Activated naive CD8-positive, alpha-beta T cell treated with anti-CD3 and anti-CD28 coated beads, Interleukin-2, amount 50 U/mL, for 24 hours (primary cell): ENCODE measurements around the gene USP2.
A peak's percentile ranks its signal among the peaks of the same experiment; 100 is the strongest.

ENCODE experiments used
- ATAC-seq: fragments of 150-1000 bp; cut with Tn5 transposase; one replicate; pipeline ENCODE4 v1.10.0; 2021
- DNase-seq: peaks from one replicate; pipeline ENCODE4 v3.0.0; 2021
- H3K27ac Mint-ChIP-seq: one replicate; pipeline ENCODE4 v1.8.0; 2021; ENCODE audit warnings: mild to moderate bottlenecking, mixed read lengths
- H3K27me3 Mint-ChIP-seq: one replicate; pipeline ENCODE4 v1.8.0; 2021; ENCODE audit warnings: mixed read lengths
- H3K36me3 Mint-ChIP-seq: one replicate; pipeline ENCODE4 v1.8.0; 2021; ENCODE audit warnings: low read depth, mixed read lengths
- H3K4me1 Mint-ChIP-seq: one replicate; pipeline ENCODE4 v1.8.0; 2021; ENCODE audit warnings: mixed read lengths
- H3K4me3 Mint-ChIP-seq: one replicate; pipeline ENCODE4 v1.8.0; 2021; ENCODE audit warnings: mild to moderate bottlenecking, moderate library complexity, mixed read lengths
- H3K9me3 Mint-ChIP-seq: one replicate; pipeline ENCODE4 v1.8.0; 2021; ENCODE audit warnings: mixed read lengths

Gene USP2

GRCh38 chr11:119351232-119351631 lies 30.3 kb downstream of the USP2 start:
- no peak for DNase-seq
- H3K27me3 Mint-ChIP-seq: peaks cover 34% of the 10 kb centered on the region
- no peak overlapping the region for H3K27ac Mint-ChIP-seq
- H3K9me3 Mint-ChIP-seq: no peaks in the 10 kb centered on the region
- ATAC-seq: no peak
- no peaks in the 10 kb centered on the region for H3K4me1 Mint-ChIP-seq
- no peaks in the 10 kb centered on the region for H3K36me3 Mint-ChIP-seq
- no peak overlapping the region for H3K4me3 Mint-ChIP-seq

GRCh38 chr11:119350302-119350701 lies 31.2 kb downstream of the USP2 start:
- Mint-ChIP-seq H3K4me1 (no peaks in the 10 kb centered on the region), H3K4me3 (no peak overlapping the region), H3K36me3 (no peaks in the 10 kb centered on the region), H3K27me3 (peaks cover 25% of the 10 kb centered on the region), H3K27ac (no peak overlapping the region), H3K9me3 (no peaks in the 10 kb centered on the region)
- no peak for DNase-seq
- no peak for ATAC-seq

GRCh38 chr11:119347940-119348605 lies 33.4 kb downstream of the USP2 start:
- Mint-ChIP-seq H3K27me3 (peaks cover 19% of the 10 kb centered on the region), H3K27ac (no peak overlapping the region), H3K4me1 (no peaks in the 10 kb centered on the region), H3K9me3 (no peaks in the 10 kb centered on the region), H3K36me3 (no peaks in the 10 kb centered on the region), H3K4me3 (no peak overlapping the region)
- no peak for DNase-seq
- ATAC-seq: no peak

- peaks cover 16% of the 10 kb centered on the region for H3K27me3 Mint-ChIP-seq
- no peaks in the 10 kb centered on the region for H3K9me3 Mint-ChIP-seq
- DNase-seq (no peak), ATAC-seq (no peak)
- no peaks in the 10 kb centered on the region for H3K4me1 Mint-ChIP-seq
- no peaks in the 10 kb centered on the region for H3K36me3 Mint-ChIP-seq
- no peak overlapping the region for H3K27ac Mint-ChIP-seq
- no peak overlapping the region for H3K4me3 Mint-ChIP-seq
Observed at GRCh38 chr11:119347242-119347641, 34.2 kb downstream of the USP2 start.

- H3K27me3 Mint-ChIP-seq: peaks cover 17% of the 10 kb centered on the region
- ATAC-seq (no peak), DNase-seq (no peak)
- no peaks in the 10 kb centered on the region for H3K4me1 Mint-ChIP-seq
- no peaks in the 10 kb centered on the region for H3K36me3 Mint-ChIP-seq
- no peaks in the 10 kb centered on the region for H3K9me3 Mint-ChIP-seq
- no peak within 1 kb of the TSS for H3K27ac Mint-ChIP-seq
- H3K4me3 Mint-ChIP-seq: no peak within 1 kb of the TSS
Observed at GRCh38 chr11:119346605-119347004, 34.9 kb downstream of the USP2 start, which contains the start of gene MFRP. Gene MFRP, minus strand, starts transcription at chr11:119346705. Its CDS starts 192 bp downstream, at chr11:119346513.

- Mint-ChIP-seq H3K9me3 (no peaks in the 10 kb centered on the region), H3K4me3 (no peak overlapping the region), H3K4me1 (peaks cover 4% of the 10 kb centered on the region), H3K36me3 (no peaks in the 10 kb centered on the region), H3K27me3 (peaks cover 17% of the 10 kb centered on the region), H3K27ac (no peak overlapping the region)
- no peak for DNase-seq
- no peak for ATAC-seq
Observed at GRCh38 chr11:119345685-119346084, 35.8 kb downstream of the USP2 start.

- peaks cover 4% of the 10 kb centered on the region for H3K4me1 Mint-ChIP-seq
- peaks cover 18% of the 10 kb centered on the region for H3K27me3 Mint-ChIP-seq
- H3K9me3 Mint-ChIP-seq: no peaks in the 10 kb centered on the region
- no peak overlapping the region for H3K4me3 Mint-ChIP-seq
- no peaks in the 10 kb centered on the region for H3K36me3 Mint-ChIP-seq
- ATAC-seq (no peak), DNase-seq (no peak)
- no peak overlapping the region for H3K27ac Mint-ChIP-seq
Observed at GRCh38 chr11:119344291-119345010, 37.0 kb downstream of the USP2 start.

GRCh38 chr11:119343726-119344125 lies 37.8 kb downstream of the USP2 start:
- Mint-ChIP-seq H3K4me1 (peaks cover 8% of the 10 kb centered on the region), H3K27ac (no peak overlapping the region), H3K27me3 (peaks cover 25% of the 10 kb centered on the region), H3K4me3 (no peak overlapping the region), H3K9me3 (no peaks in the 10 kb centered on the region), H3K36me3 (no peaks in the 10 kb centered on the region)
- DNase-seq (no peak), ATAC-seq (no peak)

- ATAC-seq (no peak), DNase-seq (no peak)
- Mint-ChIP-seq H3K27me3 (peaks cover 31% of the 10 kb centered on the region), H3K36me3 (no peaks in the 10 kb centered on the region), H3K27ac (no peak overlapping the region), H3K4me3 (no peak overlapping the region), H3K9me3 (no peaks in the 10 kb centered on the region), H3K4me1 (peaks cover 15% of the 10 kb centered on the region)
Observed at GRCh38 chr11:119342362-119343130, 38.9 kb downstream of the USP2 start.

- H3K4me3 Mint-ChIP-seq: no peak overlapping the region
- ATAC-seq (no peak), DNase-seq (no peak)
- peaks cover 16% of the 10 kb centered on the region for H3K4me1 Mint-ChIP-seq
- H3K27me3 Mint-ChIP-seq: peaks cover 31% of the 10 kb centered on the region
- no peaks in the 10 kb centered on the region for H3K9me3 Mint-ChIP-seq
- H3K27ac Mint-ChIP-seq: no peak overlapping the region
- no peaks in the 10 kb centered on the region for H3K36me3 Mint-ChIP-seq
Observed at GRCh38 chr11:119342023-119342300, 39.5 kb downstream of the USP2 start.

- H3K27ac Mint-ChIP-seq: no peak overlapping the region
- no peaks in the 10 kb centered on the region for H3K9me3 Mint-ChIP-seq
- DNase-seq: no peak
- no peaks in the 10 kb centered on the region for H3K36me3 Mint-ChIP-seq
- H3K27me3 Mint-ChIP-seq: peaks cover 31% of the 10 kb centered on the region
- ATAC-seq: no peak
- no peak overlapping the region for H3K4me3 Mint-ChIP-seq
- peaks cover 16% of the 10 kb centered on the region for H3K4me1 Mint-ChIP-seq
Observed at GRCh38 chr11:119341222-119342022, 40.1 kb downstream of the USP2 start.

GRCh38 chr11:119340335-119341221 lies 40.9 kb downstream of the USP2 start, which contains the start of gene C1QTNF5:
Gene C1QTNF5, minus strand, starts transcription at chr11:119340883. Its CDS starts 486 bp downstream, at chr11:119340397.
- no peak within 1 kb of the TSS for H3K27ac Mint-ChIP-seq
- peaks cover 20% of the 10 kb centered on the region for H3K4me1 Mint-ChIP-seq
- ATAC-seq: no peak
- peaks cover 31% of the 10 kb centered on the region for H3K27me3 Mint-ChIP-seq
- DNase-seq: no peak
- no peak within 1 kb of the TSS for H3K4me3 Mint-ChIP-seq
- H3K9me3 Mint-ChIP-seq: no peaks in the 10 kb centered on the region
- H3K36me3 Mint-ChIP-seq: peaks cover 2% of the 10 kb centered on the region

GRCh38 chr11:119339589-119340334 lies 41.7 kb downstream of the USP2 start:
- Mint-ChIP-seq H3K4me3 (no peak overlapping the region), H3K9me3 (no peaks in the 10 kb centered on the region), H3K4me1 (peaks cover 24% of the 10 kb centered on the region), H3K27me3 (peaks cover 31% of the 10 kb centered on the region), H3K36me3 (peaks cover 4% of the 10 kb centered on the region), H3K27ac (no peak overlapping the region)
- DNase-seq (peak; percentile 65), ATAC-seq (no peak)
